Measurements from ENCODE around the gene PSAP. TPM values are rescaled to one million over a fixed set of nuclear protein-coding genes. Genes with fewer than 3 reads are reported as not detected.

Gene PSAP
- total and polyA plus RNA-seq, 10 donors, result 363 to 1,826 (median 1,412) TPM

- DNase-seq, result no peak
- Histone ChIP-seq H3K4me1 (peaks cover 45 to 100% (median 96%) of the 10 kb centered on the region in 6 donors), H3K27ac (peak overlapping the region in 3 of 8 donors; percentile 96 to 97 (median 97)), H3K9me3 (no peaks in the 10 kb centered on the region), H3K36me3 (peaks cover 0 to 19% (median 0%) of the 10 kb centered on the region in 6 donors), H3K4me3 (no peak overlapping the region), H3K27me3 (replicated peaks in 1 of 7) (no peaks in the 10 kb centered on the region)
- TF ChIP-seq CTCF (IDR thresholded peaks at IDR 0.05 in 8 of 11, conservative IDR thresholded peaks at IDR 0.05 in 3 of 11) (no peak), POLR2AphosphoS5 (IDR thresholded peaks at IDR 0.05) (no peak), POLR2A (IDR thresholded peaks at IDR 0.05) (no peak)
- 85 to 90% (median 88%) methylated on average over 14 of the region's 14 CpGs for WGBS, 5 donors
- intact Hi-C loops (cut with DNase I; ENCODE audit: low total_unique reads), result no loop called here
Observed at GRCh38 chr10:71842856-71843686, 8.0 kb downstream of the PSAP start.

GRCh38 chr10:71842422-71842821 lies 8.6 kb downstream of the PSAP start:
- Histone ChIP-seq H3K4me1 (peaks cover 49 to 100% (median 96%) of the 10 kb centered on the region in 6 donors), H3K27me3 (replicated peaks in 1 of 7) (no peaks in the 10 kb centered on the region), H3K9me3 (no peaks in the 10 kb centered on the region), H3K4me3 (no peak overlapping the region), H3K36me3 (peaks cover 0 to 23% (median 0%) of the 10 kb centered on the region in 6 donors), H3K27ac (peak overlapping the region in 1 of 8 donors; percentile 97)
- DNase-seq, result no peak
- 62 to 86% (median 65%) methylated on average over 2 of the region's 2 CpGs for WGBS, 5 donors
- no peak for TF ChIP-seq POLR2AphosphoS5 (IDR thresholded peaks at IDR 0.05)
- TF ChIP-seq CTCF (IDR thresholded peaks at IDR 0.05 in 8 of 11, conservative IDR thresholded peaks at IDR 0.05 in 3 of 11), result no peak
- no peak for TF ChIP-seq POLR2A (IDR thresholded peaks at IDR 0.05)
- intact Hi-C loops (cut with DNase I; ENCODE audit: low total_unique reads), result no loop called here

GRCh38 chr10:71840958-71841335 lies 10.1 kb downstream of the PSAP start:
- H3K27me3 ChIP-seq (replicated peaks in 1 of 7), result no peaks in the 10 kb centered on the region
- WGBS, 5 donors, result 86 to 91% (median 90%) methylated on average over 4 of the region's 4 CpGs
- peaks cover 61 to 100% (median 99%) of the 10 kb centered on the region in 6 donors for H3K4me1 ChIP-seq
- TF ChIP-seq CTCF (IDR thresholded peaks at IDR 0.05 in 8 of 11, conservative IDR thresholded peaks at IDR 0.05 in 3 of 11) (no peak), POLR2A (IDR thresholded peaks at IDR 0.05) (no peak), POLR2AphosphoS5 (IDR thresholded peaks at IDR 0.05) (no peak)
- intact Hi-C loops (cut with DNase I; ENCODE audit: low total_unique reads), result no loop called here
- no peak for DNase-seq
- H3K36me3 ChIP-seq, result peaks cover 0 to 27% (median 0%) of the 10 kb centered on the region in 6 donors
- H3K4me3 ChIP-seq, result no peak overlapping the region
- no peaks in the 10 kb centered on the region for H3K9me3 ChIP-seq
- peak overlapping the region in 1 of 8 donors; percentile 2 for H3K27ac ChIP-seq

Data from spleen (tissue), 11 donors.